Glutamatergic neuron (in vitro differentiated cells): ENCODE measurements around the gene OSBPL9. TPM values are rescaled to one million over a fixed set of nuclear protein-coding genes. Genes with fewer than 3 reads are reported as not detected.
"Not testable (repeated sequence)": the region's sequence is repeated elsewhere in the genome, so short reads cannot be mapped to it uniquely, and the experiment has no call there.

ENCODE experiments used
- DNase-seq: peaks from one replicate; pipeline ENCODE4 v3.0.0; 2022
- H3K27ac Mint-ChIP-seq: one replicate; pipeline ENCODE4 v1.8.0; 2020; ENCODE audit warnings: mild to moderate bottlenecking, mixed read lengths, inconsistent platforms; ENCODE audit not compliant: unreplicated experiment
- H3K27me3 Mint-ChIP-seq: one replicate; pipeline ENCODE4 v1.8.0; 2020; ENCODE audit warnings: mild to moderate bottlenecking, moderate library complexity, mixed read lengths, inconsistent platforms; ENCODE audit not compliant: unreplicated experiment
- H3K36me3 Mint-ChIP-seq: one replicate; pipeline ENCODE4 v1.8.0; 2020; ENCODE audit warnings: mild to moderate bottlenecking, mixed read lengths, inconsistent platforms; ENCODE audit not compliant: unreplicated experiment
- H3K4me1 Mint-ChIP-seq: one replicate; pipeline ENCODE4 v1.8.0; 2020; ENCODE audit warnings: mild to moderate bottlenecking, low read depth, mixed read lengths, inconsistent platforms; ENCODE audit not compliant: unreplicated experiment
- H3K4me3 Mint-ChIP-seq: one replicate; pipeline ENCODE4 v1.8.0; 2020; ENCODE audit warnings: mild to moderate bottlenecking, mixed read lengths, inconsistent platforms; ENCODE audit not compliant: unreplicated experiment
- H3K9me3 Mint-ChIP-seq: one replicate; pipeline ENCODE4 v1.8.0; 2020; ENCODE audit warnings: mild to moderate bottlenecking, moderate library complexity, mixed read lengths, inconsistent platforms; ENCODE audit not compliant: unreplicated experiment
- CTCF ChIP-seq: fragments of 200-600 bp; sonication (generic); IDR thresholded peaks from one replicate; pipeline ENCODE4 v1.5.0; 2021; ENCODE audit not compliant: partially characterized antibody, unreplicated experiment
- total RNA-seq: library from RNA; stranded (reverse); fragmentation: NEBNext Ultra II Directional; extraction: Animal tissue kit (Norgen Biotek cat#: 25700); gene quantifications from one replicate; pipeline ENCODE4 v1.2.1, GENCODE V29; 2021; ENCODE audit not compliant: unreplicated experiment

OSBPL9 gene
- total RNA-seq, 1 donor from 2014 or later: 84.6 TPM

GRCh38 chr1:51799372-51799771, 182.5 kb downstream of the OSBPL9 start:
- no peak for DNase-seq
- Mint-ChIP-seq H3K4me1 (no peaks in the 10 kb centered on the region), H3K27ac (no peak overlapping the region), H3K9me3 (no peaks in the 10 kb centered on the region), H3K4me3 (no peak overlapping the region), H3K36me3 (peaks cover 5% of the 10 kb centered on the region), H3K27me3 (no peaks in the 10 kb centered on the region)
- TF ChIP-seq CTCF: no peak

GRCh38 chr1:51814513-51814912, 197.6 kb downstream of the OSBPL9 start:
- DNase-seq: no peak
- H3K4me1 Mint-ChIP-seq: no peaks in the 10 kb centered on the region
- no peaks in the 10 kb centered on the region for H3K27me3 Mint-ChIP-seq
- TF ChIP-seq CTCF: no peak
- no peak overlapping the region for H3K27ac Mint-ChIP-seq
- H3K9me3 Mint-ChIP-seq: no peaks in the 10 kb centered on the region
- H3K4me3 Mint-ChIP-seq: no peak overlapping the region
- H3K36me3 Mint-ChIP-seq: no peaks in the 10 kb centered on the region

GRCh38 chr1:51818487-51818886, 201.6 kb downstream of the OSBPL9 start:
- no peak for DNase-seq
- no peaks in the 10 kb centered on the region for H3K9me3 Mint-ChIP-seq
- H3K27ac Mint-ChIP-seq: no peak overlapping the region
- no peaks in the 10 kb centered on the region for H3K27me3 Mint-ChIP-seq
- H3K4me3 Mint-ChIP-seq: no peak overlapping the region
- no peak for TF ChIP-seq CTCF
- H3K4me1 Mint-ChIP-seq: no peaks in the 10 kb centered on the region
- no peaks in the 10 kb centered on the region for H3K36me3 Mint-ChIP-seq

- H3K27me3 Mint-ChIP-seq, DNase-seq, H3K36me3 Mint-ChIP-seq, H3K4me1 Mint-ChIP-seq, H3K4me3 Mint-ChIP-seq, H3K27ac Mint-ChIP-seq, H3K9me3 Mint-ChIP-seq: not testable (repeated sequence)
Observed at GRCh38 chr1:51819021-51819420, 202.1 kb downstream of the OSBPL9 start.

GRCh38 chr1:51819810-51820209, 202.9 kb downstream of the OSBPL9 start:
- H3K4me3 Mint-ChIP-seq: no peak overlapping the region
- H3K27me3 Mint-ChIP-seq: no peaks in the 10 kb centered on the region
- H3K27ac Mint-ChIP-seq: no peak overlapping the region
- no peak for TF ChIP-seq CTCF
- no peaks in the 10 kb centered on the region for H3K9me3 Mint-ChIP-seq
- H3K36me3 Mint-ChIP-seq: no peaks in the 10 kb centered on the region
- no peaks in the 10 kb centered on the region for H3K4me1 Mint-ChIP-seq
- DNase-seq: no peak

GRCh38 chr1:51829058-51829457, 212.2 kb downstream of the OSBPL9 start:
- no peak for TF ChIP-seq CTCF
- H3K27me3 Mint-ChIP-seq: no peaks in the 10 kb centered on the region
- H3K4me3 Mint-ChIP-seq: no peak overlapping the region
- no peaks in the 10 kb centered on the region for H3K4me1 Mint-ChIP-seq
- no peak for DNase-seq
- no peaks in the 10 kb centered on the region for H3K36me3 Mint-ChIP-seq
- H3K27ac Mint-ChIP-seq: no peak overlapping the region
- peaks cover 2% of the 10 kb centered on the region for H3K9me3 Mint-ChIP-seq
